MM.1S (cell line): ENCODE results near the gene MIEN1.

Source experiments
- DNase-seq: peaks from one replicate; pipeline ENCODE4 v3.0.0-alpha.2; 2015
- H2AFZ ChIP-seq: fragments of 300-600 bp; sonication (generic); 2 replicates; pipeline ENCODE4 v1.6.0; 2016; ENCODE audit warnings: antibody characterized with exemption, low read length
- H3F3A ChIP-seq: fragments of 300-600 bp; sonication (generic); 2 replicates; pipeline ENCODE4 v1.6.1; 2016; ENCODE audit warnings: mild to moderate bottlenecking, antibody characterized with exemption, low read length, moderate library complexity, mixed read lengths; ENCODE audit not compliant: insufficient read depth
- H3K27ac ChIP-seq: fragments of 300-600 bp; sonication (generic); 2 replicates; pipeline ENCODE4 v1.5.1; 2016; ENCODE audit warnings: mild to moderate bottlenecking, low read length
- H3K27me3 ChIP-seq: fragments of 300-600 bp; sonication (generic); replicated peaks from 2 replicates; pipeline ENCODE4 v1.6.0; 2016; ENCODE audit warnings: low read length; ENCODE audit not compliant: insufficient read depth
- H3K36me3 ChIP-seq: fragments of 300-600 bp; sonication (generic); replicated peaks from 2 replicates; pipeline ENCODE4 v1.6.1; 2016; ENCODE audit warnings: mild to moderate bottlenecking, low read length, mixed read lengths; ENCODE audit not compliant: insufficient read depth
- H3K4me1 ChIP-seq: fragments of 300-600 bp; sonication (generic); 2 replicates; pipeline ENCODE4 v1.6.1; 2016; ENCODE audit warnings: low read length, mixed read lengths
- H3K4me2 ChIP-seq: fragments of 300-600 bp; sonication (generic); 2 replicates; pipeline ENCODE4 v1.6.0; 2016; ENCODE audit warnings: low read depth, low read length
- H3K4me3 ChIP-seq: fragments of 300-600 bp; sonication (generic); 2 replicates; pipeline ENCODE4 v1.5.1; 2016; ENCODE audit warnings: low read length, mixed read lengths
- H3K79me2 ChIP-seq: fragments of 300-600 bp; sonication (generic); 2 replicates; pipeline ENCODE4 v1.6.1; 2016; ENCODE audit warnings: mixed run types, low read length, mixed read lengths
- H3K9ac ChIP-seq: fragments of 300-600 bp; sonication (generic); 2 replicates; pipeline ENCODE4 v1.6.1; 2016; ENCODE audit warnings: low read length, mixed read lengths
- H3K9me2 ChIP-seq: fragments of 300-600 bp; sonication (generic); replicated peaks from 2 replicates; pipeline ENCODE4 v1.6.1; 2016; ENCODE audit warnings: mild to moderate bottlenecking, low read length, mixed read lengths; ENCODE audit not compliant: insufficient read depth
- H3K9me3 ChIP-seq: fragments of 300-600 bp; sonication (generic); replicated peaks from 2 replicates; pipeline ENCODE4 v1.6.1; 2016; ENCODE audit warnings: mild to moderate bottlenecking, low read length, mixed read lengths; ENCODE audit not compliant: insufficient read depth
- H4K20me1 ChIP-seq: fragments of 300-600 bp; sonication (generic); 2 replicates; pipeline ENCODE4 v1.6.1; 2016; ENCODE audit warnings: mild to moderate bottlenecking, low read length, moderate library complexity, mixed read lengths; ENCODE audit not compliant: insufficient read depth
- EZH2 ChIP-seq: fragments of 300-600 bp; sonication (generic); optimal IDR thresholded peaks from 2 replicates; pipeline ENCODE3; 2017; ENCODE audit warnings: low read depth, mild to moderate bottlenecking, antibody characterized with exemption, low read length, mixed read lengths
- EZH2phosphoT487 ChIP-seq: fragments of 300-600 bp; sonication (generic); IDR thresholded peaks from 2 replicates; pipeline ENCODE4 v1.6.1; 2018; ENCODE audit warnings: antibody characterized with exemption, low read length
- TF ChIP-seq, protein P1 (sequence below): fragments of 300-600 bp; sonication (generic); IDR thresholded peaks from 2 replicates; pipeline ENCODE4 v1.5.1; 2016; ENCODE audit warnings: antibody characterized with exemption, low read length, mixed read lengths

MIEN1 gene

DNA sequence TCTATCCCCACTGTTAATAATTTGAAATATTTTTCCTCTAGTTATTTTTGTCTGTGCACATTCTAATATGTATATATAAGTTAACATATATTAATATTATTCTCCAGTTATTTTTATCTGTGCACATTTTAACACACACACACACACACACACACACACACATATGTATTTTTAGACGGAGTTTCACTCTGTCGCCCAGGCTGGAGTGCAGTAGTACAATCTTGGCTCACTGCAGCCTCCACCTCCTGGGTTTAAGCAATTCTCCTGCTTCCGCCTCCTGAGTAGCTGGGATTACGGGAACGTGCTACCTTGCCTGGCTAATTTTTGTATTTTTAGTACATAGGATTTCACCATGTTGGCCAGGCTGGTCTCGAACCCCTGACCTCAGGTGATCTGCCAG lies 12.7 kb downstream of the MIEN1 start:
- Histone ChIP-seq H2AFZ (no peak overlapping the region), H3K27ac (no peak overlapping the region), H3K9me3 (no peaks in the 10 kb centered on the region), H3K79me2 (no peaks in the 10 kb centered on the region), H4K20me1 (no peaks in the 10 kb centered on the region), H3K36me3 (no peaks in the 10 kb centered on the region), H3K9ac (no peak overlapping the region), H3F3A (no peaks in the 10 kb centered on the region), H3K4me1 (no peaks in the 10 kb centered on the region), H3K27me3 (no peaks in the 10 kb centered on the region), H3K4me2 (no peak overlapping the region), H3K9me2 (no peaks in the 10 kb centered on the region), H3K4me3 (no peak overlapping the region)
- TF ChIP-seq EZH2phosphoT487 = no peak
- TF ChIP-seq, protein P1, sequence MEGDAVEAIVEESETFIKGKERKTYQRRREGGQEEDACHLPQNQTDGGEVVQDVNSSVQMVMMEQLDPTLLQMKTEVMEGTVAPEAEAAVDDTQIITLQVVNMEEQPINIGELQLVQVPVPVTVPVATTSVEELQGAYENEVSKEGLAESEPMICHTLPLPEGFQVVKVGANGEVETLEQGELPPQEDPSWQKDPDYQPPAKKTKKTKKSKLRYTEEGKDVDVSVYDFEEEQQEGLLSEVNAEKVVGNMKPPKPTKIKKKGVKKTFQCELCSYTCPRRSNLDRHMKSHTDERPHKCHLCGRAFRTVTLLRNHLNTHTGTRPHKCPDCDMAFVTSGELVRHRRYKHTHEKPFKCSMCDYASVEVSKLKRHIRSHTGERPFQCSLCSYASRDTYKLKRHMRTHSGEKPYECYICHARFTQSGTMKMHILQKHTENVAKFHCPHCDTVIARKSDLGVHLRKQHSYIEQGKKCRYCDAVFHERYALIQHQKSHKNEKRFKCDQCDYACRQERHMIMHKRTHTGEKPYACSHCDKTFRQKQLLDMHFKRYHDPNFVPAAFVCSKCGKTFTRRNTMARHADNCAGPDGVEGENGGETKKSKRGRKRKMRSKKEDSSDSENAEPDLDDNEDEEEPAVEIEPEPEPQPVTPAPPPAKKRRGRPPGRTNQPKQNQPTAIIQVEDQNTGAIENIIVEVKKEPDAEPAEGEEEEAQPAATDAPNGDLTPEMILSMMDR = no peak
- no peak for TF ChIP-seq EZH2
- DNase-seq = no peak

DNA sequence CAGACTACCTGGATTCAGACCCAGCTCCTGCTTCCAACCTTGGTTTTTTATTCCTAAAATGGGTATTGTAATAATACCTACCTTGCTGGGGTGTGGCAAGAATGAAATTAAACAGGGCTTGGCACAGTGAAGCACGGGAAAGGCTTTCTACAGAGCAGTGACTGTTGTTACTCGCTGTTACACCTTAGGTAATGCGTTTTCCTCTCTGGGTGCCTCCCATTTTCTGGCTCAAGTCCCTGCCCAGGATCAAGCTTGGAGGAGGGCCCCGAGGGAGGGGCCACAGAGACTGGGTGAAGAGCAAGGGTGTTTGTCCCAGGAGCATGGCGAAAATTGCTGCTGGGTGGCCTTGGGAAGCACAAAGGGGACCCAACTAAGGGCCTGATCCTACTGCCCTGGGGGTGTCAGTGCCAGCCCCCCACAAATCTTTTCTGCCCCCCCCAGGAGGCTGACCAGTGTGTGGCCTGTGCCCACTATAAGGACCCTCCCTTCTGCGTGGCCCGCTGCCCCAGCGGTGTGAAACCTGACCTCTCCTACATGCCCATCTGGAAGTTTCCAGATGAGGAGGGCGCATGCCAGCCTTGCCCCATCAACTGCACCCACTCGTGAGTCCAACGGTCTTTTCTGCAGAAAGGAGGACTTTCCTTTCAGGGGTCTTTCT lies 13.3 kb downstream of the MIEN1 start:
- Histone ChIP-seq H3F3A (no peaks in the 10 kb centered on the region), H3K9ac (no peak overlapping the region), H3K4me3 (no peak overlapping the region), H3K27ac (no peak overlapping the region), H3K79me2 (no peaks in the 10 kb centered on the region), H2AFZ (no peak overlapping the region), H3K9me3 (no peaks in the 10 kb centered on the region), H3K27me3 (no peaks in the 10 kb centered on the region), H3K4me2 (no peak overlapping the region), H3K9me2 (no peaks in the 10 kb centered on the region), H3K4me1 (no peaks in the 10 kb centered on the region), H3K36me3 (no peaks in the 10 kb centered on the region), H4K20me1 (no peaks in the 10 kb centered on the region)
- DNase-seq = no peak
- TF ChIP-seq, protein P1 = no peak
- TF ChIP-seq EZH2 (no peak), EZH2phosphoT487 (no peak)

DNA sequence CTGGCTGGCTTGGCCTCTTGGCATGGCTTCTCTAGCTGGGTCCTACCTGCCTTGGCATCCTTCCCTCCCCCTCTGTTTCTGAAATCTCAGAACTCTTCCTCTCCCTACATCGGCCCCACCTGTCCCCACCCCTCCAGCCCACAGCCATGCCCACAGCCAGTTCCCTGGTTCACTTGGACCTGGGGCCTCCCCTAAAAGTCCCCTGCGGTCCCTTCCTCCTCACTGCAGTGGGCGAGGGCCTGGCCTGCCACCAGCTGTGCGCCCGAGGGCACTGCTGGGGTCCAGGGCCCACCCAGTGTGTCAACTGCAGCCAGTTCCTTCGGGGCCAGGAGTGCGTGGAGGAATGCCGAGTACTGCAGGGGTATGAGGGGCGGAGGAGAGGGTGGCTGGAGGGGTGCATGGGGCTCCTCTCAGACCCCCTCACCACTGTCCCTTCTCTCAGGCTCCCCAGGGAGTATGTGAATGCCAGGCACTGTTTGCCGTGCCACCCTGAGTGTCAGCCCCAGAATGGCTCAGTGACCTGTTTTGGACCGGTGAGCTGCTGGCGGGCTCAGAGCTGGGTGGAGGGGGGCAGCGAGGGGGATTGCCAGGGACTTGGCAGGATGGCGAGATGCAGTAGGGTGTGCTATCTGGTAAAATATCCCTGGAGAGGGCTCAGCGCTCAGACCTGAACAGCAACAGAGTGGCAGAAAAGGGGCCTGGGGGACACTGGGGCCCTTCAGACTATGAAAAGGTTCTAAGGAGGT lies 14.1 kb downstream of the MIEN1 start:
- H3K79me2 ChIP-seq = no peaks in the 10 kb centered on the region
- DNase-seq = no peak
- no peak overlapping the region for H3K4me3 ChIP-seq
- no peak overlapping the region for H3K9ac ChIP-seq
- TF ChIP-seq EZH2 (no peak), EZH2phosphoT487 (no peak)
- TF ChIP-seq, protein P1 = no peak
- H3K9me3 ChIP-seq = no peaks in the 10 kb centered on the region
- H3K27me3 ChIP-seq = no peaks in the 10 kb centered on the region
- H3K4me2 ChIP-seq = no peak overlapping the region
- H2AFZ ChIP-seq = no peak overlapping the region
- no peaks in the 10 kb centered on the region for H4K20me1 ChIP-seq
- H3K4me1 ChIP-seq = no peaks in the 10 kb centered on the region
- H3K9me2 ChIP-seq = no peaks in the 10 kb centered on the region
- H3K27ac ChIP-seq = no peak overlapping the region
- H3F3A ChIP-seq = no peaks in the 10 kb centered on the region
- no peaks in the 10 kb centered on the region for H3K36me3 ChIP-seq
